ENCODE data around the gene IRF2.

- no peak for TF ChIP-seq TAF1 (IDR thresholded peaks at IDR 0.05; ENCODE audit: low read depth, low read length)
- TF ChIP-seq POLR2A (IDR thresholded peaks at IDR 0.05; ENCODE audit: low read depth, low read length): no peak
- TF ChIP-seq POLR2AphosphoS5 (IDR thresholded peaks at IDR 0.05; ENCODE audit: low read depth, low read length): no peak
These were observed 49.2 kb downstream of the IRF2 start for GRCh38 chr4:184424993-184425758.

Data from GM12891 (cell line).